ENCODE measurements around the gene WDR33.

Gene WDR33

DNA sequence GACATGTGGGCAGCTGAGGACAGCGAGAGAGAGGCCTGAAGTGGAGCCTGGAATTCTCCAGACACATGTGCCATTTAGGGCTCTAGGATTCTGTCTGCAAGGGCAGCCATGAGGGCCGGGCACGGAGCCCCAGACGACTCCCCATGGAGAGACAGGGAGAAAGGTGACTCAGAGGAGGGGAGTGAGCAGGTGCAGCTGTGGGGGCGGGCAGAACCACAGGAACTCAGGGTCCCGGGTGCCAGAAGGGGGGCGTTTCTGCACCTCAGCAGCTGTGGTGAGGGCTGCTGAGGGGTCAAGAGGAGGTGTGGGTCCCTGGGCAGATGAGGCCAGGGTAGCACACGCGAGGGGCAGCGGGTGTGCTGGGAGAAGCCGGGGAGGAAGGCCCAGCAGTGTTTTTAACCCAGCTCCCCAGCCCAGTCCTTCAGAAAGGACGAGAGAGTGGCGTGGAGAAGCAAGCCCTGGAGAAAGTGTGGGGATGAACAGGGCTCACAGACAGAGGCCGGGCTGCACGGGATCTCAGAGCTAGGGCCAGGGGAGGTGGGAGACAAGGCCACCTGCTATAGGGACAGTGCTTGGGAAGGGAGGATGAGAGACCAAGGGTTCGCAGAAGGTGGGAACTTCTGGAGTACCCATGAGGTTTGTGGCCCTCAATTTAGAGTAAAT lies 157.4 kb downstream of the WDR33 start:
- DNase-seq: no peak

GRCh38 chr2:127652786-127653357 lies 158.1 kb downstream of the WDR33 start:
- no peak for DNase-seq

DNA sequence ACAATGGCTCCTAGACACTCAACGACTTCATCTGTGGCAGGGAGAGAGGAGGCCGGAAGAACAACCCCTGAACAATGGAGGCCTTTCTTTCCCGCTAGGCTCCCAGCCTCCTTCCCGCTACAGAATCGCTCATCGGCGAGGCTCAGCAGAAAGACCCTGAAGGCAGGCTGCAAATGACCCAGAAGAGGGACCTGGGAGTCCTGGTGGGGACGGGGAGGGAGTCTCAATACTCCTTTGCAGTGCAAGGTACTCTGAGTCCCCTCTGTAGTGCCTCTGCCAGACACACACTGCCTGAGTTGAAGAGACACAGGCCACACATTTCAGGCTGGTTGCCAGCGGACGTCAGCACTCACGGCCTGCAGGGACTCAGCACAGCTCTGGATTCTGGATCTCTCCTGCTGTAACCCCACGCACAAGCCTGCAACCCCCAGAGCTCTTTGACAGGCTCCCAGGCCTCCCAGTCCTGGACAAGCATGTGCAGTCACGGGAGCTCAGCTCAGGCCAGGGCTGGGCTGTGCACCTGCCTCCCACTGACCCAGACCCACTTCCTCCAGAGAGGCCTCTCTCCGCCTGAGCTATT lies 158.9 kb downstream of the WDR33 start:
- no peak for DNase-seq

GRCh38 chr2:127651381-127651809 lies 159.6 kb downstream of the WDR33 start:
- DNase-seq: no peak
